CD4-positive, alpha-beta T cell treated with Interleukin-10 for 1 hour (primary cell): Measurements from ENCODE around the gene RPS21.

Experiments
- DNase-seq: peaks from one replicate; pipeline ENCODE4 v3.0.0-alpha.2; 2020

The RPS21 gene

DNA sequence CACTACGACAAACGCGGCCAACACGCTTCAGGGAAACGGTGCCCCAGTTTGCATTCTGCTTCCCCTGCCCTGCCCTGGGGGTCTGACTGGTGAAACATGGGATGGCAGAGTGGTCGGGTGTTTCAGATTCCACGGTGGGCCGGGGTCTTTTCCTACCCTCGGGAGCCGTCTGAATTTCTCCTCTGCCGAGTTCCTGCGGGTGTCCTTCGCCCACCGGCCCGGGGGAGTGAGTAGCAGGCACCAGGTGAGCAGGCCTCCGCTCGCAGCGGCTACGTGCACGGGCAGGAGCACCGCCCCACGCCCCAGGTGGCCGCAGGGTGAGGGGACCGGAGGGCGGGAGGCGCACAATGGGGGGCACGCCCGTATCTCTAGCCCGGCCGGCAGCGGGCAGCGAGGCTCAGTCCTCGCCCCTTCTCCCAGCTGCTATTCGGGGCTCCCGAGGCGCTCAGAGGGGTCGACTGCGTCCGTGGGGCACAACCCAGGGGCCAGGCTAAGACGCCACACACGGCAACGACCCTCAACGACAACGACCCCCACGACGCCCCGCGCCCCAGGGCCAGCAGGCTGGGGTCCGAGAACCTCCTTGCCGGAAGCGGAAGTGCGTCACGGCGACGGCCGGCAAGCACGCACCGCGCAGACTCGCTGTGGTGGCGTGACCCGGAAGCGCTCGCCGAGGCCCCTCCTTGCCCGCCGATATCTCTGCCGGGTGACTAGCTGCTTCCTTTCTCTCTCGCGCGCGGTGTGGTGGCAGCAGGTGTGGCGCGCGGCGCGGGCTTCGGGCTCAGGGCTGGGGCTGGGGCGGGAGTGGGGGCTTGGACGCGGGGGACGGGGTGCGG, at the start of gene RPS21:
Gene RPS21 (plus strand): TSS at position 721 of the 836 bp plus-strand sequence. CDS start 236 bp downstream, outside the sequence.
- DNase-seq: peak; percentile 93

DNA sequence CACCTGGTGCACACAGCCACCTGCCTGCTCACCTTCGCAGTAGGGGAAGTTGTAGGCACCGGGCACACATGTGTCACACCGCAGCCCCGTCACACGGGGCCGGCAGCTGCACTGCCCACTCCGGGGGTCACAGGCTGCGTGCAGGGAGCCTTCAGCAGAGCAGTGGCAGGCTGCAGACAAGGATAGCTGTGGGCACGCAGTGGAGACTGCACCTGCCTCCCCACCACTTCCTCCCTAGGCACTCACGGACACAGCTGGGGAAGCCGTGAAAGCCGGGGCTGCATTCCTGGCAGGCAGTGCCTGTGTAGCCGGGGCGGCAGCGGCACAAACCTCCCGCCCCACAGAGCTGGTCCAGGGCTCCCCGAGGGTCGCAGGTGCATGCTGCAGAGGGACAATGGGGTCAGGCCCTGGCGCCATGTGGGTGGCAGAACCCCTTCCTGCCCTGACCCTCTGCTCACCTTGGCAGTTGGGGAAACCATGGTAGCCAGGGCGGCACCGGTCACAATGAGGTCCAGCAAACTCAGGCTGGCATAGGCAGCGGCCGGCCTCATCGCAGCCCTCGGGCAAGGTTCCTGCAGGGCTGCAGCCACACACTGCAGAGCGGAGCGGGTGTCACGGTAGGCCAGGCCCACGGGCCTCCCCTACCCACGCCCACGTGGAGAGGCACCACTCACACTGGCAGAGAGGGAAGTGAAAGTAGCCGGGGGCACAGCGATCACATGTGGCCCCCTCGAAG, 49.2 kb upstream of the RPS21 start:
- no peak for DNase-seq

DNA sequence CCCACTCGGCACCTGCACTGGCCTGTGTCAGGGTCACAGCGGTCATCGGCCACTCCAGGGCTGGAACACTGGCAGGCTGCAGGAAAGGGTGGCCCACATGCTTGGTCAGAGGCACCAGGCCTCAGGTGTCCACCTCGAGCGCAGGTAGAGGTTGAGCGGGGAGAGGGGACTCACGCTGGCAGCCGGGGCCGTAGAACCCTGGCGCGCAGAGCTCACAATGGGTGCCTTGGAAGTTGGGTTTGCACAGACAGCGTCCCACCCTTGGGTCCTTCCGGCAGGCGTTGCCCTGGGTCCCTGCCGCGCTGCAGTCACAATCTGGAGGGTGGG, 48.6 kb upstream of the RPS21 start:
- no peak for DNase-seq

DNA sequence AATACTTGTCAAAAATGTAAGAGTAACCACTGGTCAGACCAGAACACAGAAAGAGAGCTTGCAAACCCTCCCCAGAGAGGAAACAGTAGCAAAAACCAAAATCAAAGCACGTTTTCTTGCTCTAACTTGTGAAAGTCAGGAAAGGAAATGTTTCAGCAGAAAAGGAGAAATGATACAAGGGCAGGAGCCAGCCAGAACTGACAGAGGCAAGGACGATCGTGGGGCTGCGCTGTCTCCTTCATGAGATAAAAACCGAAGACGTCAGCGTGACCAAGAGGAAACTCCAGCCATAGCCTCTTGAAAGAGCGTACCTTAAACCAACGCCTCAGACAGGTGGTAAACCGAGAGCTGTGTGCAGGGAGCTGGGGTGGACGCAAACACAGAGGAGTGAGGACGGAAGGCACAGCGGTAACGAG, 47.2 kb upstream of the RPS21 start:
- DNase-seq: no peak

DNA sequence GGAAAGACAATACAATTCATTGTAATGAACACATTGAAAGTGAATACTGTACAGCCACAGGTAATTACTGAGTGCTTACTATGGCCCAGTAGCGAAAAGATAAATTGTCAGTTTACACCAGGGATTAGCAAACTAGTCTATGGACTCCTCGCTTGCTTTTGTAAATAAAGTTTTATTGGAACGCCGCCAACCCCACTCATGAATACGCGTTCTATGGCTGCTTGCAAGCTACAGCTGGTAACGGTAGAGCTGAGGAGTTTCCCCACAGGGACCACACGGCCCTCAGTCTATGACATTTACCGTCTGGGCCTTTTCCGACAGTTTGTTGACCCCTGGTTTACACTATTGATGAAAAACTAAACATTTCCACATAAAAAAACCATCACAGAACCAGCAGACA, 44.0 kb upstream of the RPS21 start:
- DNase-seq: no peak

DNA sequence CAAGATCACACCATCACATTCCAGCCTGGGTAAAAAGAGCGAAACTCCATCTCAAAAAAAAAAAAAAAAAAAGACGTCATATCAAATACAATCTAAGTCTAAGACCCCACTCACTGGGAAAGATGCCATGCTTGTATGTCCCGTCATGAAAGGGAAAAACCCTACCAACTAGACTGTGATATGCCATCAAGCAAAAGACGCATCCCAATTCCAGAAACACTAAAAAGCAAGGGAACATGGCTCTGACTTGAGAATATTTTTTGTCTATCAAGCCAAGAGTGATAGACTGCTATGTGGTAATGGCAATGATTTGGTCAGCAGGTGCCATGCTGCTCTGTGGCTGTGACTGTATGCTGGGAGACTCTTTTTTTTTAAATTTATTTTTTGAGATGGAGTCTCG, 42.8 kb upstream of the RPS21 start:
- no peak for DNase-seq

DNA sequence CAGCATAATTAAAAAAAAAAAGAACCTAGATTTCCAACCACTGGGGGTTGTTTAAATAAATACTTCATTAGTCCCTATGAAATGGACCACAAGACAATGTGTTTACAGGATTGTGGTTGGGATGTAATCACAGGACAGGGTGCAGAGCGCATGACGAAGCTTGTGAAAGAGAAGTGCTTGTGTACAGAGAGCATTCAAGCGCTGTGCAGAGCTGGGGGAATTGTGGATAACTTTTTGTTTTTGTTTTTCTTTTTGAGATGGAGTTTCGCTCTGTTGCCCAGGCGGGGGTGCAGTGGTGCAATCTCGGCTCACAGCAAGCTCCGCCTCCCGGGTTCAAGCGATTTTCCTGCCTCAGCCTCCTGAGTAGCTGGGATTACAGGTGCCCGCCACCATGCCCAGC, 42.1 kb upstream of the RPS21 start:
- DNase-seq: no peak

DNA sequence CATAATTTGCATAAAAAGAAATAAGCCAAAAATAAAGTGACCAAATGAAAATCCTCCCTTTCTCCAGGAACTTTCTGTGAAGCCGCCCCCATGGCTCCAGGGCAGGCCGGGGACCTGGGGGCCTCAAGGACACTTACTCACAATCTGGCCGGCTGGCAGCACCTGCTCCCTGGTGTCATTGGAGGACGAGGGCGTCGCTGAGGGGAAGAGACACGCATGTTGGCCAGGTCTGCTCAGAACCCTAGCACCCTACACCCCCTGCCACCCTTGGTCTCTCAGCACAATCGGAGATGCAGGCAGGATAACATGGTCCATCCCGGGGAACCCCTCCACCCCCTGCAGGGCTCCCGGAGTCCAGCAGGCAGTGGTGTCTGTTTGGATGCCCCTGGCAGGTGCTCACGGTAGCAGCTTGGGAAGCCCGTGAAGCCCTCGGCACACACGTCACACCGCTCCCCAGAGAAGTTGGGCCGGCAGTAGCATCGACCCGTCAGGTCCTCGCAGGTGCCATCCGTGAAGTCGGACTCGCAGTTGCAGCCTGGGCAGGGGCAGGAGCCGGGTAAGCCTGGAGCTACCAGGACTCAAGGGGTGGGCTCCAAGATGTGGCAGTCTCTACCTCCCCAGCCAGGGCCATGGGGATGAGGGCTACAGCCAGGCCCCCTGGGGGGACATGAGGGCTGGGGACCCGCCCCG, 41.1 kb upstream of the RPS21 start:
- DNase-seq: no peak

DNA sequence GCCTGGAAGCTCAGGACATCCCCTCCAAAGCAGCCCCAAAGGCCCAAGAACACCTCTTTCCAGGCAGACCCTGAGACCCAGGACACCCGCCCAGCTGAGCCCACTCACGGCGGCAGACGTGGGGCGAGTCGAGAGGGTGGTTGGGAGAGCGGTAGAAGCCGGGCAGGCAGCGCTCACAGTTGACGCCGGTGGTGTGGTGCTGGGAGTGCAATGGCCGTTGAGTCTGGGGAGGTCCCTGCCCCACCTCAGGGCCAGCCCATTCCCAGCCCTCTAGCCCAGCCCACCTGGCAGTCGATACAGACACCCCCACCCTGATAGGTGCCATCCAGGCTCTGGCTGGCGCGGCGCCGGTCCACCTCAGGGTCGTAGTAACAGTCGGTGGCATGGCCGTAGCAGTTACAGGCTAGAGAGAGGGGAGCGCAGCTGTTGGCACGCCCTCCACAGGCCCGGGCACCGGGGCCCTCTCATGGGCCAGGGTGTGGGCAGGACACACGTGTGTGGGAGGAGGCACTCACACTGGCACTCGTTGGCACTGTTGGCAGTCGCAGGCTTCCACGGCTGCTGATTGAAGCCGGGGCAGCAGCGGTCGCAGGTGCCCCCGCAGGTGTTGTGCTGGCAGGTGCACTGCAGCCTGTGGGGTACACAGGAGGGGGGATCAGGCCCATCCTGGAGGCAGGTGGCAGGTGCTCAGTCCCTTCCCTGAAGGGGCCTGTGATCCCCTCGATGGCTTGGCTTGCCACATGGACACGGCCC, 40.3 kb upstream of the RPS21 start:
- no peak for DNase-seq

DNA sequence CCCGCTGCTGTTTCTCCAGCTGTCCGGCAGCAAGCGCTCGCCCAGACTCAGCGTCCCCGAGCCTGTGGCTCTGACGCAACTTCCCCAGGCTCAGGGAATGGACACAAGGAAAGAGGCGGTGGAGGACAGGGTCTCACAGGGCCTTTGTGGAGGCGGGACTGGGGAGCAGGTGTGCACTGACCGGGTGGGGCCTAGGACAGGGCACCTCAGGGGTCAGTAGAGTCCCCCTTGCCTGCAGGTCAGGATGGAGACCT, 39.8 kb upstream of the RPS21 start:
- DNase-seq: no peak

DNA sequence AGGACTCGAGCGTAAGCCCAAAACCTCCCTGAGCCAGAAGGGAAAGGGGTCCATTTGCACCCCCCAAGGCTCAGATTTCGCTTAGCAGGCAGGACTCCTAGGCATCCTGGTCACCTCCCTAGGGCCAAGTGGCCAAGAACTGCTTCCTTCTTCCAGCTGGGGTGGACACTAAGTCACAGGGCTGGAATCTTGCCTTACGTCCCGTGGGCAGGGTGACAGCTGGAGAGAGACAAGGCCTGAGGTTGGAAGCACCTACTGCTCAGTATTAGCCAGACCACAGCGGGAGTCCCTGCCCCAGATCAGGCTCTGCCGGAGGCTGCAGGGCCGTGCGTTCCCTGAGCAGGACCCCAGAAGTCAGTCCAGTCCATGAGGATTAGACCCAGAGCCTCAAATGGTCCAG, 39.5 kb upstream of the RPS21 start:
- DNase-seq: no peak

DNA sequence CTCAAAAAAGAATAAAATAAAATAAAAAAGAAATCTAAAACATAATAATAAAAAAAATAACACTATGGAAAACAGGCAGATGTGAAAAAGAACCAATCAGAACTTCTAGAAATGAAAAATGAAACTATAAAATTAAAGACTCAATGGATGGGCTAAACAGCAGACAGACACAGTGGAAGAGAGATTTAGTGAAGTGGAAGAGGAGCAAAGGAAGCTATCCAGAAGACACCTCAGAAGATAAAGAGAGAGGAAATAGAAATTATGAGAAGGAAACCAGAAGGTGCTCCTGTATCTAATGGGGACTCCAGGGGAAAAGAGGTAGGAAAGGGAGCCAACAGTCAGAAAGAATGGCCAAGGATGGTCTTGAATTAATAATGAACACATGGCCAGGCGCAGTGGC, 38.3 kb upstream of the RPS21 start:
- DNase-seq: no peak

DNA sequence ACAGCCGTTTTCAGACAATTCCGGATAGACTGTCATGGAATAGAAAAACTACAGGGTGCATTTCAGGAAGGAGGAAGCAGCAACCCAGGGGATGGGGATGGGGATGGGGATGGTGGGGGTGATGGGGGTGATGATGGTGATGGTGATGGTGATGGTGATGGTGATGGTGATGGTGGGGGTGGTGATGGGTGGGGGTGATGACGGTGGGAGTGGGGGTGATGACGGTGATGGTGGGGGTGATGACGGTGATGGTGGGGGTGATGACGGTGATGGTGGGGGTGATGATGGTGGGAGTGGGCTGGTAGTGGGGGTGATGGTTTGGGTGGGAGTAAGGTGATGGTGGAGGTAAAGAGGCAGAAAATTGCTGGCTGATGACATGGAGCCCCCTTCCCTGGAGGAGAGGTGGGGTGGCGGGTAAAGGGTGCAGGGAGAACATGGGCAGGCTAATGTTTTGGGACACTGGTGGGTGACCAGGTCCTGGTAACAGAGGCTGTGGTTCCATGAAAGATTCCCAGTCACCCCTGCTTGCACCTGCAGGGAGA, 37.3 kb upstream of the RPS21 start:
- DNase-seq: no peak

DNA sequence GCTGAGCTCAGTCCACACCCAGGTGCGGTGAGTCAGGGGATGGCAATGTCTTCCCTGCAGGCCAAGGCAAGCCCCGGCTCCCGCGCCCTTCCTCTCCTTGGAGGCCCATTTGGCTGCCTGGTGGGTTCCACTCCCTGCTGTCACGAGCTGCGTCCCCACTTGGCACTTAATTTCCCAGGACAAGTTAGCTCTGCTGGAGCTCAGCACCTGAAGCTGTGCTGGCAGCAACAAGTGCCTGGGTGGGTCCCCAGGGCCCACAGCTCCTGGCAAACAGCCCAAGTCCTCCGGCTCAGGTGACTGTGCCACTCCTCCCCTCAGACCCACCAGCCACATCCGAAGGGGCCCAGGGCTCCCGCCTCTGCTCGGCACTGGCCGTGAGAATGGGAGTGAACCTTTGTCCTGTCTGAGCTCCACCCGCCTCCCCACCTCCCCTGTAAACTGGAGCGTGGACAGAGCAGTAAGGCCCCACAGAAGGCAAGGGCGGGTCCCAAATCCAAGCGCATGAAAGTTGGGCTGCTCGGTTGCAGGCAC, 36.7 kb upstream of the RPS21 start:
- no peak for DNase-seq

DNA sequence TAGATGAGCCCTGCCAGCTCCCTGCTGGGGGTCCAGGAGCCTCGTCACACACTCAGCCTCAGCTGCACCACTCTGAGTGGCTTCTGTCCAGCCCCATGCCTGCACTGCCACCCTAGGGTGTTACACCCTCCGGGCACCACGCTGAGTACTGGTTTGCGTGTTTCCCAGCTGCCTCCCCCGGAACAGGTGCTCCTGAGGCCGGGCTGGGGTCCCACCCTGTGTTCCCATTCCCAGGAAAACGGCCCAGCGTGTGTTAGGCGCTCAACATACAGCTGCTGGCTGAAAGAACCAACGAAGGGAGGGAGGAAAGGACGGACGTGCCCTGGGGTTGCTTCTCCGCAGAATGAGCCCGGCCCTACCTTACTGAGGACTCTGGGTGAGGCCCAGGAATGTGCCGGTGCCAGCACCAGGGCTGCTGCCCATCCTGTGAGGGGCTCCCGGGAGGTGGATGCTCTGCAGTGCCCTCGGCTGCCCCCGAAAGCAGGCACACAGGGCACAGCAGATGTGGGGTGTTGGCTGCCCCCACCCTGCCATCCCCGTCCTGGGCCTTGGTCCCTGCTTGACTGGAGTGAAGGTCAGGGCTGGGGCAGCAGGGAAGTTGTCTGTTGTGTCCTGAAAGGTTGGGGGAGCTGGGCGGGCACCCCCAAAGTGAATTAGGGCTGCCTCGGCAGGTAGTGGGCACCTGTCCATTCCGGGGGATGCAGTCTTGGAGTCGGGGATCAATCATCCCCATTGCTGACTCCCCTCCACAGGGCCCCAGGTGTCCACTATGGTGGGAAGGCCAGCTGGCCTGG, 36.1 kb upstream of the RPS21 start:
- DNase-seq: no peak

DNA sequence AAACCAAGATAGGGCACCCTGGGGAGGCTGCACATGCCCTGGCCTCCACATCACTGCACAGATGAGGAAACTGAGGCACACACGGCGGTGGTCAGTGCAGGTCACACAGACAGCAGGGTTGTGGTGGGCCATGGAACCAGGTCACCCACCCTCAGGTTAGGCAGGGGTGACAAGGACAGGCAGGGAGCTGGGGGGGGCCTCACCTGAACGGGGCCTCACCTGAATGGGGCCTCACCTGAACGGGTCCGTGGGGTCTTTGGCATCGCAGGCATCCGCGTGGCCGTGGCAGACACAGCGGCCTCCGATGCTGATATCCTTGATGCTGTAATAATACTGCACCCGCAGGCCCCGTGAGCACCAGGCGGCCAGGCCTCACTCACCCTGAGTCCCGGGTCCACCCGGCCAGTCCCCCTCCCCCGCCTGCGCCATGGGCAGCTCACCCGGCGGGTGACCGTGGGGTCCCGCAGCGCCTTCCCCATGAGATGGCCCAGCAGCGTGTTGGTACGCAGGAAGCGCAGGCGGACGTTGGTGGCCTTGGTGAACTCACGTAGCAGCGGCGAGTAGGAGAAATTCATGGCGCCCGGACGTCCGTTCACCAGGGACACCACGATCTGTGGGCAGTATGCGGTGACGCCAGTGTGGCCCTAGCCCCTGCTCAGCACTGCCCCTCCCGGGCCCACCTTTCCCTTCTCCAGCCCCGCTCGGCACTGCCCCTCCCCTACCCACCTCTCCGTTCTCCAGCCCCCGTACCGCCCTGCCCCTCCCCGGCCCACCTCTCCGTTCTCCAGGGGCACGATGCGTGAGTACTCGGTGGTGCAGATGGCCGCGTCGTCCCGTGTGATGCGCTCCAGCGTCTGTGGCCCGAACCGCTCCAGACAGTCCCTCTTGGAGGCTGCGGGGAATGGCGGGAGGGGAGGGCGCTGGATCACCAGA, 35.2 kb upstream of the RPS21 start:
- no peak for DNase-seq

DNA sequence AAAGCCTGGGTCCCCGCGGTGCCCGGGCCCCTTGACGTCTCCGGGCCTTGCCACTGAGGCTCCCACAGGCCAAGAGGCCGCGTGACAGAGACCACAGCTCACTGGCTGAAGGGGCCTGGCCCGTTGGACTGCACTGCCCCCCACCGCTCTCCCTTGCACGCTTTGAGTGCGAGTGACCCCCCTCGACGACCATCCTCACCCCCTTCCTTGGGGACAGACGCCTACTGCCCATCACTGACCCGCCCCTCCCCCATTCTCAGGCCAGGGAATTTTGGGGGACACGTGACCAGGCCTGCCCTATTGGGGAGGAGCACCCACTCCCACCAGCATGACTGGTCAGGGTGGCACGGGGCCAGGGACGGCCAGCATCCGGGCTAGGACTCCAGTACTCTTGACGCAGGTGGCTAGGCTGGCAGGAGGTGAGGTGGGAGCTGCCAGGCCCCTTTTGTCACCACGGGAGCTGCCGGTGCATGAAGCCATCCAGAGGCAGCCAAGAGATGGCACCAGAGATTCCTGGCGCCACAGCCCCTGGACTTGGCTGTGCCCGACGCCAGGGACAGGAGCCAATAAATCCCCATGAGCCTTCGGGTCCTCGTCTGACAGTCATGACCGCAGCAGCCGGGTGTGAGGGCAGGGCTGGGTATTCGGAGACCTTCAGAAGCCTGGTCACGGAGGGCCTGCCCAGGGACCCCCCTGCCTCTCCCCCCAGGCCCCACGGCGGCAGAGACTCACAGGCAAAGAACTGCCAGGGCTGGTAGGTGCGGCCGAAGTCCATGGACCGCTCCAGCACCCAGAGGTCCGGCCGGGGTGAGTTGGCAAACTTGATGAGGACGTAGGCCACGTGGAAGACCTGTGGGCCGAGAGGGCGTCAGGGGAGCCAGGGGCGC, 34.3 kb upstream of the RPS21 start:
- DNase-seq: no peak

DNA sequence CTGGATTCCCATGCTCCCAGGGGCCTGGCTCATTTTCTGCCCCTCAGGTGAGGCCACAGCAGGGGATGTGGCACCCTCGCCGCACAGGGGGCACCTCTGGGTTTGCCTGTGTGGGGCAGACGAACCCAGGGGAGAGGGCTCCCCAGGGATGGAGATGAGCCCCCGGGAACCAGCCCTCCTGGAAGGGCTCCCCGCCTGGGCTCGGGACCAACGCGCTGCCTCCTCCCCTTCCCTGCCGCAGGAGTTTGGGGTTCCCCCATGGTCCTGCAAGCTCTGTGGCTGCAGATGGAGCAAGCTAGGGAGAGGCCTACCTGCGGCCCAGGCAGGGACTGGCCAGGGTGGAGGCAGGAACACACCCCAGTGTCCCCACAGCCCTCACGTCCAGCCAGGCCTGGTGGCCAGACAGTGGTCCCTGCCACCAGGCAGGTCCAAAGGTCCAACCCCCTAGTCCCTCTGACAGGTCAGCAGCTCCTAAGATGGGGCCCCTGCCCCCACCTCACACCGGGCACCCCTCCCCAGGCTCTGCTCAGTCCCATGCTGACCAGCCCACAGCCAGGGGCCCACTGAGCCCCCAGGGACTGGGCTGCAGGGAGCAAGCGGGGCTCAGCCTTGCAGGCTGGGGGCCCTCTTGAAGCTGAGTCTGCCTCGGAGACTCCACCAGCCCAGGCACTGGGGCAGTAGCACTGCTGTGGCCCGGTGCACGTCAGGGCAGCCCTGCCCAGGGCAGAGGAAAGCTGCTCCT, 33.4 kb upstream of the RPS21 start:
- no peak for DNase-seq
